ENCODE results near the gene PCDHGB6.
"Not testable (repeated sequence)": the region's sequence is repeated elsewhere in the genome, so short reads cannot be mapped to it uniquely, and the experiment has no call there.

PCDHGB6 gene

DNA sequence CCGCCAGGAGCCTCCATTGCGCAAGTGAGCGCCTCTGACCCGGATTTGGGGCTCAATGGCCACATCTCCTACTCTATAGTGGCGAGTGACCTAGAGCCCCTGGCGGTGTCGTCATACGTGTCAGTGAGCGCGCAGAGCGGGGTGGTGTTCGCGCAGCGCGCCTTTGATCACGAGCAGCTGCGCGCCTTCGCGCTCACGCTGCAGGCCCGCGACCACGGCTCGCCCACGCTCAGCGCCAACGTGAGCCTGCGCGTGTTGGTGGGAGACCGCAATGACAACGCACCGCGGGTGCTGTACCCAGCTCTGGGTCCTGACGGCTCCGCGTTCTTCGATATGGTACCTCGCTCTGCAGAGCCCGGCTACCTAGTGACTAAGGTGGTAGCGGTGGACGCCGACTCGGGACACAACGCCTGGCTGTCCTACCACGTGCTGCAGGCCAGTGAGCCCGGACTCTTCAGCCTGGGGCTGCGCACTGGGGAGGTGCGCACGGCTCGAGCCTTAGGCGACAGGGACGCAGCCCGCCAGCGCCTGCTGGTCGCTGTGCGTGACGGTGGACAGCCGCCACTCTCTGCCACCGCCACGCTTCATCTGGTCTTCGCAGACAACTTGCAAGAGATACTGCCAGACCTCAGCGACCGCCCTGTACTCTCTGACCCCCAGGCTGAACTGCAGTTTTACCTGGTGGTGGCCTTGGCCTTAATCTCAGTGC lies 1.9 kb downstream of the PCDHGB6 start:
- DNase-seq (ENCODE audit: insufficient read length, low spot score) (no peak), FAIRE-seq (no peak)
- TF ChIP-seq, protein P1, sequence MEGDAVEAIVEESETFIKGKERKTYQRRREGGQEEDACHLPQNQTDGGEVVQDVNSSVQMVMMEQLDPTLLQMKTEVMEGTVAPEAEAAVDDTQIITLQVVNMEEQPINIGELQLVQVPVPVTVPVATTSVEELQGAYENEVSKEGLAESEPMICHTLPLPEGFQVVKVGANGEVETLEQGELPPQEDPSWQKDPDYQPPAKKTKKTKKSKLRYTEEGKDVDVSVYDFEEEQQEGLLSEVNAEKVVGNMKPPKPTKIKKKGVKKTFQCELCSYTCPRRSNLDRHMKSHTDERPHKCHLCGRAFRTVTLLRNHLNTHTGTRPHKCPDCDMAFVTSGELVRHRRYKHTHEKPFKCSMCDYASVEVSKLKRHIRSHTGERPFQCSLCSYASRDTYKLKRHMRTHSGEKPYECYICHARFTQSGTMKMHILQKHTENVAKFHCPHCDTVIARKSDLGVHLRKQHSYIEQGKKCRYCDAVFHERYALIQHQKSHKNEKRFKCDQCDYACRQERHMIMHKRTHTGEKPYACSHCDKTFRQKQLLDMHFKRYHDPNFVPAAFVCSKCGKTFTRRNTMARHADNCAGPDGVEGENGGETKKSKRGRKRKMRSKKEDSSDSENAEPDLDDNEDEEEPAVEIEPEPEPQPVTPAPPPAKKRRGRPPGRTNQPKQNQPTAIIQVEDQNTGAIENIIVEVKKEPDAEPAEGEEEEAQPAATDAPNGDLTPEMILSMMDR (IDR thresholded peaks at IDR 0.05; ENCODE audit: insufficient read depth, missing control alignments): no peak

DNA sequence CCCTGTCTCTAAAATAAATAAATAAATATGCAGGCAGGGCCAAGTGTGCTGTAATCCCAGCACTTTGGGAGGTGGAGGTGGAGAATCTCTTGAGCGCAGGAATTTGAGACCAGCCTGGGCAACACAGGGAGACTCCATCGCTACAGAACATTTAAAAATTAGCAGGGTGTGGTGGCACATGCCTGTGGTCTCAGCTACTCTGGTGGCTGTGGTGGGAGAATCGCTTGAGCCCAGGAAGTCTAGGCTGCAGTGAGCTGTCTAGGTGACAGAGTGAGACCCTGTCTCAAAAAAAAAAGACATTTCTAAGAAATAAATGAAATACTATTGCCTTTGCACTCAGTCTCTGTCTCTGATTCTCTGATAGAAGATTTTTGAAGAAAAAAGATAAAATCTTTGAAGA lies 3.8 kb downstream of the PCDHGB6 start:
- FAIRE-seq (no peak), DNase-seq (ENCODE audit: insufficient read length, low spot score) (no peak)
- TF ChIP-seq, protein P1 (IDR thresholded peaks at IDR 0.05; ENCODE audit: insufficient read depth, missing control alignments): no peak

DNA sequence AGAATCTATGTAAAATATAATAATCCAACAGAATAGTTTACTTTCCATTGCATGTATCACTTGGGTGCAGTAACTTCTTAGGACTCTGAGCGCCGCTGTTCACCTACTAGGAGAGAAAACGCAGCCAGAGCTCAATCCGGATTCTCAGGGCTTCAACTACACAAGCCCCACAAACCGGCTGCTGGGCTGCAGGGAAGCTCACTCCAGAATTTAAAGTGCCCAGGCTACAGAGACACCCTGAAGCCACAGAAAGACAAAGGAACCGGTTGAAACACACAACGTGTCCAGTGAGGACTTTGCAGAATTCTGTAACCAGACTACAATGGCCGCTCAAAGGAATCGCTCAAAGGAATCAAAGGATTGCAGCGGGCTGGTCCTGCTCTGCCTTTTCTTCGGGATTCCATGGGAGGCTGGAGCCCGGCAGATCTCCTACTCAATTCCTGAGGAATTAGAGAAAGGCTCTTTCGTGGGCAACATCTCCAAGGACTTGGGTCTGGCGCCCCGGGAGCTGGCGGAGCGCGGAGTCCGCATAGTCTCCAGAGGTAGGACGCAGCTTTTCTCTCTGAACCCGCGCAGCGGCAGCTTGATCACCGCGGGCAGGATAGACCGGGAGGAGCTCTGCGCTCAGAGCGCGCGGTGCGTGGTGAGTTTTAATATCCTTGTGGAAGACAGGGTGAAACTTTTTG lies 5.2 kb downstream of the PCDHGB6 start, which contains the start of gene PCDHGA10:
PCDHGA10 (plus strand) TSS at position 134 of the 686 bp plus-strand sequence; CDS start at position 323, 189 bp downstream.
- DNase-seq (ENCODE audit: insufficient read length, low spot score): no peak
- TF ChIP-seq, protein P1 (IDR thresholded peaks at IDR 0.05; ENCODE audit: insufficient read depth, missing control alignments): no peak
- FAIRE-seq: no peak

DNA sequence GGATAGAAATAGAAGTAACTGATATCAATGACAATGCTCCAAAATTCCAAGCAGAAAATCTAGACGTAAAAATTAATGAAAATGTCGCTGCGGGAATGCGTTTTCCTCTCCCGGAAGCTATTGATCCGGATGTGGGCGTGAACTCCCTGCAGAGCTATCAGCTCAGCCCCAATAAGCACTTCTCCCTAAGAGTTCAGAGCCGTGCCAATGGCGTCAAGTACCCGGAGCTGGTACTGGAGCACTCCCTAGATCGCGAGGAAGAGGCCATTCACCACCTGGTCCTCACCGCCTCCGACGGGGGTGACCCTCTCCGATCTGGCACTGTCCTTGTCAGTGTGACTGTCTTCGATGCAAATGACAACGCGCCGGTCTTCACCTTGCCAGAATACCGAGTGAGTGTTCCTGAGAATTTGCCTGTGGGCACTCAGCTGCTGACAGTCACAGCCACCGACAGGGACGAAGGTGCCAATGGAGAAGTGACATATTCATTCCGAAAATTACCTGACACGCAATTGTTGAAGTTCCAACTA lies 5.8 kb downstream of the PCDHGB6 start:
- DNase-seq (ENCODE audit: insufficient read length, low spot score): no peak
- no peak for FAIRE-seq
- TF ChIP-seq, protein P1 (IDR thresholded peaks at IDR 0.05; ENCODE audit: insufficient read depth, missing control alignments): no peak

DNA sequence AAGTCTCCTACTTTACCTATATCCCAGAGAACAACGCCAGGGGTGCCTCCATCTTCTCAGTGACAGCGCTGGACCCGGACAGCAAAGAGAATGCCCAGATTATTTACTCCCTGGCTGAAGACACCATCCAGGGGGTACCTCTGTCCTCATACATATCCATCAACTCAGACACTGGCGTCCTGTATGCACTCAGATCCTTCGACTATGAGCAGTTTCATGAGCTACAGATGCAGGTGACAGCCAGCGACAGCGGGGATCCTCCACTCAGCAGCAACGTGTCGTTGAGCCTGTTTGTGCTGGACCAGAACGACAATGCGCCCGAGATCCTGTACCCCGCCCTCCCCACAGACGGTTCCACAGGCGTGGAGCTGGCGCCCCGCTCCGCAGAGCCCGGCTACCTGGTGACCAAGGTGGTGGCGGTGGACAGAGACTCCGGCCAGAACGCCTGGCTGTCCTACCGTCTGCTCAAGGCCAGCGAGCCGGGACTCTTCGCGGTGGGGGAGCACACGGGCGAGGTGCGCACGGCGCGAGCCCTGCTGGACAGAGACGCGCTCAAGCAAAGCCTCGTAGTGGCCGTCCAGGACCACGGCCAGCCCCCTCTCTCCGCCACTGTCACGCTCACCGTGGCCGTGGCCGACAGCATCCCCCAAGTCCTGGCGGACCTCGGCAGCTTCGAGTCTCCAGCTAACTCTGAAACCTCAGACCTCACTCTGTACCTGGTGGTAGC lies 6.9 kb downstream of the PCDHGB6 start:
- FAIRE-seq; DNase-seq (ENCODE audit: insufficient read length, low spot score): not testable (repeated sequence)

DNA sequence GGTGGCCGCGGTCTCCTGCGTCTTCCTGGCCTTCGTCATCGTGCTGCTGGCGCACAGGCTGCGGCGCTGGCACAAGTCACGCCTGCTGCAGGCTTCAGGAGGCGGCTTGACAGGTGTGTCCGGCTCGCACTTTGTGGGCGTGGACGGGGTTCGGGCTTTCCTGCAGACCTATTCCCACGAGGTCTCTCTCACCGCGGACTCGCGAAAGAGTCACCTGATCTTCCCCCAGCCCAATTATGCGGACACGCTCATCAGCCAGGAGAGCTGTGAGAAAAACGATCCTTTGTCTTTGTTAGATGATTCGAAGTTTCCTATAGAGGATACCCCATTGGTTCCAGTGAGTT lies 7.4 kb downstream of the PCDHGB6 start:
- not testable (repeated sequence) for DNase-seq (ENCODE audit: insufficient read length, low spot score); FAIRE-seq

DNA sequence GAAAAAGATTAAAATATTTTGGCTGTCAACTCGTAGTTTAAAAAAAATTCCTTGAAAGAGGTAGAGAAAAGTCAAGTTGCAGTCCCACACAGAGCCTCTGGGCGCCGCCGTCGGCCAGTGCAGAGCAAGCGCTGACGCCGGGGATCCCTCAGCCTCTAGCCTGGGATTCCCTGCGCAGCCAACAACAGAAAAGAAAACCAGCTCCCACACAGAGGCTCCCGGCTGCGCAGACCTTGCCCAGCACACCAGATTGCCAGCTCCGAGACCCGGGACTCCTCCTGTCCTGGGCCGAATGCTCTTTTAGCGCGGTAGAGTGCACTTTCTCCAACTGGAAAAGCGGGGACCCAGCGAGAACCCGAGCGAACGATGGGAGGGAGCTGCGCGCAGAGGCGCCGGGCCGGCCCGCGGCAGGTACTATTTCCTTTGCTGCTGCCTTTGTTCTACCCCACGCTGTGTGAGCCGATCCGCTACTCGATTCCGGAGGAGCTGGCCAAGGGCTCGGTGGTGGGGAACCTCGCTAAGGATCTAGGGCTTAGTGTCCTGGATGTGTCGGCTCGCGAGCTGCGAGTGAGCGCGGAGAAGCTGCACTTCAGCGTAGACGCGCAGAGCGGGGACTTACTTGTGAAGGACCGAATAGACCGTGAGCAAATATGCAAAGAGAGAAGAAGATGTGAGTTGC lies 9.8 kb downstream of the PCDHGB6 start, which contains the start of gene PCDHGB7:
PCDHGB7 (plus strand) TSS at position 184 of the 679 bp plus-strand sequence; CDS start at position 367, 183 bp downstream.
- not testable (repeated sequence) for DNase-seq (ENCODE audit: insufficient read length, low spot score); FAIRE-seq

All from D721Med (cell line).